ENCODE data around the gene ARVCF.

ARVCF gene

DNA sequence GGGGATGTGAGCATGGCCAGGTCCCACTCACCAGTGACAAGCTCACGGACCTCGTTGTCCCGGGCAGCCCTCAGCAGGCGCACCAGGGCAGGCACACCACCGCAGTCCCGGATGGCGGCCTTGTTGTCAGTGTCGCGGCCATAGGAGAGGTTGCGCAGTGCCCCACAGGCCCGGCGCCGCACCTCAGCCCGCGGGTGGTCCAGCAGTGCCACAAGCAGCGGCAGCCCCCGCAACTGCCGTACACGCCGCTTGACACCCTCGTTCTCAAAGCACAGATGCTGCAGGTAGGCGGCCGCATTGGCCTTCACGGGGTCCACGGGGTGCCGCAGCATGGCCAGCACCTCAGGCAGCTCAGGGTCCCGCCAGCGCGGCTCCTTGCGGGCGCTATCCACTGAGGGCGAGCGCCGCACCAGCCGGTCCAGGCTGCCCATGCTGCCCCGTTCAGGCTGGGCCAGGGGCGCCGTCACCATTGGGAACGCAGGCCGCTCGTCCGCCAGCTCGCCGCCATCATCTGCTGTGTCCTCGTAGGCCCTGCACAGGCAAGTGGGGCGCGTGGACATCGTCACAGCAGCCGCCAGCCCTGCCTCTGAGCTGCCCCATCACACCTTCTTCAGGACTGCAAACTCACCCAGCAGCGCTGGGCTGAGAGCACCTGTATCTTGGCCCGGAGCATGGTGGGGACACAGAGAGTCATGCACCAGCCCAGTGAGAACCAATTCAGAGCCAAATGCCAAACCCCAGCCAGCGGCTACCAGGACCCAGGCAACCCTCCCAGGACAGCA is 36.7 kb downstream of the ARVCF start:
- H3K9me3 ChIP-seq (ENCODE audit: control insufficient read depth in 1 of 2, low read length in 2 of 2): no peaks in the 10 kb centered on the region
- peaks cover 0 to 4% of the 10 kb centered on the region in 2 donors for H3K36me3 ChIP-seq (ENCODE audit: control insufficient read depth in 1 of 2, insufficient read depth in 2 of 2, low read length in 2 of 2)

GRCh38 chr22:19978748-19979147 is 37.9 kb downstream of the ARVCF start:
- H3K27ac ChIP-seq (ENCODE audit: low read depth, low read length): no peak overlapping the region
- no peak overlapping the region for H3K4me3 ChIP-seq (ENCODE audit: low read depth in 1 of 2, low read length in 2 of 2)
- no peak overlapping the region for H3K9ac ChIP-seq (ENCODE audit: low read depth in 1 of 2, low read length in 2 of 2)
- H3K36me3 ChIP-seq (ENCODE audit: control insufficient read depth in 1 of 2, insufficient read depth in 2 of 2, low read length in 2 of 2): peaks cover 0 to 4% of the 10 kb centered on the region in 2 donors
- no peaks in the 10 kb centered on the region for H3K4me1 ChIP-seq (ENCODE audit: control insufficient read depth in 1 of 2, insufficient read depth in 2 of 2, low read length in 2 of 2)
- no peaks in the 10 kb centered on the region for H3K9me3 ChIP-seq (ENCODE audit: control insufficient read depth in 1 of 2, low read length in 2 of 2)
- no peaks in the 10 kb centered on the region for H3K27me3 ChIP-seq (ENCODE audit: control insufficient read depth in 1 of 2, insufficient read depth in 2 of 2, low read length in 2 of 2)

More for the DNA sequence above, 36.7 kb downstream of the ARVCF start:
- no peak overlapping the region for H3K4me3 ChIP-seq (ENCODE audit: low read depth in 1 of 2, low read length in 2 of 2)
- no peak overlapping the region for H3K27ac ChIP-seq (ENCODE audit: low read depth, low read length)
- peaks cover 0 to 4% of the 10 kb centered on the region in 2 donors for H3K4me1 ChIP-seq (ENCODE audit: control insufficient read depth in 1 of 2, insufficient read depth in 2 of 2, low read length in 2 of 2)
- no peak overlapping the region for H3K9ac ChIP-seq (ENCODE audit: low read depth in 1 of 2, low read length in 2 of 2)
- H3K27me3 ChIP-seq (ENCODE audit: control insufficient read depth in 1 of 2, insufficient read depth in 2 of 2, low read length in 2 of 2): no peaks in the 10 kb centered on the region

GRCh38 chr22:19977296-19978243 is 39.1 kb downstream of the ARVCF start:
- Histone ChIP-seq H3K27ac (ENCODE audit: low read depth, low read length) (no peak overlapping the region), H3K9me3 (ENCODE audit: control insufficient read depth in 1 of 2, low read length in 2 of 2) (no peaks in the 10 kb centered on the region), H3K27me3 (ENCODE audit: control insufficient read depth in 1 of 2, insufficient read depth in 2 of 2, low read length in 2 of 2) (no peaks in the 10 kb centered on the region), H3K36me3 (ENCODE audit: control insufficient read depth in 1 of 2, insufficient read depth in 2 of 2, low read length in 2 of 2) (peaks cover 0 to 4% of the 10 kb centered on the region in 2 donors), H3K9ac (ENCODE audit: low read depth in 1 of 2, low read length in 2 of 2) (no peak overlapping the region), H3K4me3 (ENCODE audit: low read depth in 1 of 2, low read length in 2 of 2) (no peak overlapping the region), H3K4me1 (ENCODE audit: control insufficient read depth in 1 of 2, insufficient read depth in 2 of 2, low read length in 2 of 2) (no peaks in the 10 kb centered on the region)

GRCh38 chr22:19976671-19977070 is 40.0 kb downstream of the ARVCF start:
- H3K9ac ChIP-seq (ENCODE audit: low read depth in 1 of 2, low read length in 2 of 2): no peak overlapping the region
- no peak overlapping the region for H3K27ac ChIP-seq (ENCODE audit: low read depth, low read length)
- peaks cover 0 to 4% of the 10 kb centered on the region in 2 donors for H3K36me3 ChIP-seq (ENCODE audit: control insufficient read depth in 1 of 2, insufficient read depth in 2 of 2, low read length in 2 of 2)
- no peaks in the 10 kb centered on the region for H3K9me3 ChIP-seq (ENCODE audit: control insufficient read depth in 1 of 2, low read length in 2 of 2)
- no peak overlapping the region for H3K4me3 ChIP-seq (ENCODE audit: low read depth in 1 of 2, low read length in 2 of 2)
- no peaks in the 10 kb centered on the region for H3K27me3 ChIP-seq (ENCODE audit: control insufficient read depth in 1 of 2, insufficient read depth in 2 of 2, low read length in 2 of 2)
- H3K4me1 ChIP-seq (ENCODE audit: control insufficient read depth in 1 of 2, insufficient read depth in 2 of 2, low read length in 2 of 2): no peaks in the 10 kb centered on the region

GRCh38 chr22:19975707-19976035 is 41.0 kb downstream of the ARVCF start:
- Histone ChIP-seq H3K4me1 (ENCODE audit: control insufficient read depth in 1 of 2, insufficient read depth in 2 of 2, low read length in 2 of 2) (peaks cover 5 to 9% of the 10 kb centered on the region in 2 donors), H3K4me3 (ENCODE audit: low read depth in 1 of 2, low read length in 2 of 2) (no peak overlapping the region), H3K27me3 (ENCODE audit: control insufficient read depth in 1 of 2, insufficient read depth in 2 of 2, low read length in 2 of 2) (no peaks in the 10 kb centered on the region), H3K27ac (ENCODE audit: low read depth, low read length) (no peak overlapping the region), H3K36me3 (ENCODE audit: control insufficient read depth in 1 of 2, insufficient read depth in 2 of 2, low read length in 2 of 2) (peaks cover 0 to 4% of the 10 kb centered on the region in 2 donors), H3K9me3 (ENCODE audit: control insufficient read depth in 1 of 2, low read length in 2 of 2) (no peaks in the 10 kb centered on the region), H3K9ac (ENCODE audit: low read depth in 1 of 2, low read length in 2 of 2) (no peak overlapping the region)

- Histone ChIP-seq H3K4me1 (ENCODE audit: control insufficient read depth in 1 of 2, insufficient read depth in 2 of 2, low read length in 2 of 2) (peaks cover 7 to 11% of the 10 kb centered on the region in 2 donors), H3K27ac (ENCODE audit: low read depth, low read length) (no peak overlapping the region), H3K9ac (ENCODE audit: low read depth in 1 of 2, low read length in 2 of 2) (no peak overlapping the region), H3K36me3 (ENCODE audit: control insufficient read depth in 1 of 2, insufficient read depth in 2 of 2, low read length in 2 of 2) (peaks cover 0 to 4% of the 10 kb centered on the region in 2 donors), H3K9me3 (ENCODE audit: control insufficient read depth in 1 of 2, low read length in 2 of 2) (no peaks in the 10 kb centered on the region), H3K4me3 (ENCODE audit: low read depth in 1 of 2, low read length in 2 of 2) (no peak overlapping the region), H3K27me3 (ENCODE audit: control insufficient read depth in 1 of 2, insufficient read depth in 2 of 2, low read length in 2 of 2) (no peaks in the 10 kb centered on the region)
These were observed 41.5 kb downstream of the ARVCF start for GRCh38 chr22:19974935-19975706.

- H3K9me3 ChIP-seq (ENCODE audit: control insufficient read depth in 1 of 2, low read length in 2 of 2): no peaks in the 10 kb centered on the region
- H3K4me3 ChIP-seq (ENCODE audit: low read depth in 1 of 2, low read length in 2 of 2): no peak overlapping the region
- H3K4me1 ChIP-seq (ENCODE audit: control insufficient read depth in 1 of 2, insufficient read depth in 2 of 2, low read length in 2 of 2): peaks cover 7 to 11% of the 10 kb centered on the region in 2 donors
- H3K9ac ChIP-seq (ENCODE audit: low read depth in 1 of 2, low read length in 2 of 2): no peak overlapping the region
- no peaks in the 10 kb centered on the region for H3K27me3 ChIP-seq (ENCODE audit: control insufficient read depth in 1 of 2, insufficient read depth in 2 of 2, low read length in 2 of 2)
- no peak overlapping the region for H3K27ac ChIP-seq (ENCODE audit: low read depth, low read length)
- H3K36me3 ChIP-seq (ENCODE audit: control insufficient read depth in 1 of 2, insufficient read depth in 2 of 2, low read length in 2 of 2): peaks cover 0 to 6% of the 10 kb centered on the region in 2 donors
These were observed 42.3 kb downstream of the ARVCF start for GRCh38 chr22:19974268-19974861.

DNA sequence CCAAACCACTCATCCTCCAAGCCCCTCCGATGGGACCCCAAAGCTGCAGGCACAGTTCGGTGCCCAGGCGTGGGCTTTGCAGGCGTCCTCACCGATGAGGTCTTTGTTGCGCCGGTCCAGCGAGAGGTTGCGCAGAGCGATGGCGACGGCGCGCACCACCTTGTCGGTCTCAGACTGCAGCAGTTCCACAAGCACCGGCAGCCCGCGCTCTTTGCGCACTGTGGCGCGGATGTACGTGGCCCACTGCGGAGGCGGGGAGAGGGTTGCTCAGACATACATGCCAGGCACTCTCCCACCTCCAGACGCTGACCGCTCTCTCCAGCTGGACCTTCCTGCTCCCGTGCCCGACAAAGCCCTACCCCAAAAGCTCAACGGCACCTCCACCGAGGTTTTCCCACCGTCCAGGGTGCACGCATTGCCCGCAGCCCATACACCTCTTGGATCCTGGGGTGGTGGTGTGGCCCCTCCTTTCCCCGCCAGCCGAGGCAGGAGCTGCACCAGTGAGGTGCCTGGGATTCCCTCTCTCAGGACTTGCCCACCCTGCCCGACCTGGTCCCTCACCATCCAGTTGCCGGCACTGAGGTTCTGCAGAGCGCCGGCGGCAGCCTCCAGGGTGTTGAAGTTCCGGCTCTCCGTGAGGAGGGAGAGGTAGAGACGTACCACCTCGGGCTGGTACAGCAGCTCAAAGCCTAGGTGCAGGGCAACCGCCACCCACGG is 42.9 kb downstream of the ARVCF start:
- no peak overlapping the region for H3K9ac ChIP-seq (ENCODE audit: low read depth in 1 of 2, low read length in 2 of 2)
- H3K4me3 ChIP-seq (ENCODE audit: low read depth in 1 of 2, low read length in 2 of 2): no peak overlapping the region
- H3K27me3 ChIP-seq (ENCODE audit: control insufficient read depth in 1 of 2, insufficient read depth in 2 of 2, low read length in 2 of 2): no peaks in the 10 kb centered on the region
- H3K27ac ChIP-seq (ENCODE audit: low read depth, low read length): no peak overlapping the region
- peaks cover 3 to 8% of the 10 kb centered on the region in 2 donors for H3K36me3 ChIP-seq (ENCODE audit: control insufficient read depth in 1 of 2, insufficient read depth in 2 of 2, low read length in 2 of 2)
- peaks cover 7 to 11% of the 10 kb centered on the region in 2 donors for H3K4me1 ChIP-seq (ENCODE audit: control insufficient read depth in 1 of 2, insufficient read depth in 2 of 2, low read length in 2 of 2)
- no peaks in the 10 kb centered on the region for H3K9me3 ChIP-seq (ENCODE audit: control insufficient read depth in 1 of 2, low read length in 2 of 2)

All from duodenal mucosa (tissue), 2 donors.